DND-41 (cell line): Measurements from ENCODE around the gene ATP1B3.

Experiments
- CTCF ChIP-seq: IDR thresholded peaks from 2 replicates; pipeline ENCODE4 v1.5.1; 2012; ENCODE audit warnings: borderline replicate concordance, low read length, moderate library complexity, mild to moderate bottlenecking; ENCODE audit not compliant: poor library complexity, severe bottlenecking; ENCODE audit errors: extremely low read depth
- EZH2 ChIP-seq: IDR thresholded peaks from 3 replicates; pipeline ENCODE4 v1.6.1; 2012; ENCODE audit warnings: borderline replicate concordance, low read depth, mild to moderate bottlenecking, moderate library complexity, low read length, inconsistent platforms; ENCODE audit not compliant: severe bottlenecking

DNA sequence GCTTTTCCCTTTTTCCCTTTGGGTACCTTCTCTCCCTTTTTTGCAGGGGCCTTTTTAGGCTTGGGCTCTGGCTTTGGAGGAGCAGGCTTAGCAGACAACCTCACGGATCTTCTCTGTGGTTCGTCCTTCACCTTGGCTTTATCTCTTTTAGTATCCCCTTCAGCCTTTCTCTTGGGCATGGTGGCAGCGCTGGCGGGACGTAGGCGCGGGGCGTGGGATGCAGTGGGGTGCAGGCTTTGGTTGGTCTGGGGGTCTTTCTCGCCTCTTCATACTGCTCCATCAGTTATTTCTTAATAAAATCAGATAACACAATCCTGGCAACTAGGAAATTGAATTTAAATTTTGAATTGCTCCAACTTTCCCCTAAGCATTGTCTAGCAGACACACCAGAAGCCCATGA is 11.3 kb upstream of the ATP1B3 start:
- no peak for TF ChIP-seq CTCF
- TF ChIP-seq EZH2, result no peak
